Lower leg skin (tissue), 4 donors: Measurements from ENCODE around the gene B4GALT3. TPM values are rescaled to one million over a fixed set of nuclear protein-coding genes. Genes with fewer than 3 reads are reported as not detected.

Experiments
- DNase-seq, 2 donors: peaks; one replicate each; pipeline ENCODE4 v3.0.0-alpha.2; 2019; ENCODE audit warnings: low spot score in 2 of 2
- H3K4me3 ChIP-seq: fragments of 200-600 bp; sonication (generic); 2 replicates; pipeline ENCODE4 v1.5.1; 2017; ENCODE audit warnings: mild to moderate bottlenecking, low read depth; ENCODE audit not compliant: poor library complexity, severe bottlenecking
- CTCF ChIP-seq, 3 donors: fragments of 450-650 bp; IDR thresholded peaks; one replicate each; pipeline ENCODE4 v1.5.1; 2016; ENCODE audit warnings: antibody characterized with exemption in 3 of 3, mild to moderate bottlenecking in 3 of 3, moderate library complexity in 2 of 3
- POLR2A ChIP-seq, 2 donors: fragments of 450-650 bp; IDR thresholded peaks; one replicate each; pipeline ENCODE4 v1.6.1; 2016 to 2017; ENCODE audit warnings: antibody characterized with exemption in 2 of 2, mild to moderate bottlenecking in 1 of 2, moderate library complexity in 1 of 2
- WGBS, 2 donors: methylation state at CpG; one replicate each; pipeline ENCODE4 v1.1.5; 2018; 5-methylcytosine and 5-hydroxymethylcytosine counted together
- intact Hi-C: fragments of 100-400 bp; cut with DNase I; formaldehyde crosslinking; loops from one replicate; pipeline ENCODE4 v1.15.0; 2023; ENCODE audit warnings: low total_unique reads
- total RNA-seq, 4 donors: library from RNA; depleted of rRNA; stranded (reverse); fragments of >200 nt; gene quantifications; one replicate each; pipeline ENCODE4 v1.1.0, GENCODE V29; 2016

B4GALT3 gene
- total RNA-seq, 4 donors from 2014 or later = 40.9 to 49.9 (median 44.0) TPM

- intact Hi-C loops = no loop called here
- H3K4me3 ChIP-seq = peak within 1 kb of the TSS; percentile 98
- no peak for TF ChIP-seq CTCF (IDR thresholded peaks at IDR 0.05)
- TF ChIP-seq POLR2A (IDR thresholded peaks at IDR 0.05) = no peak
- DNase-seq = peak; percentile 91 to 99
- 1 to 3% methylated on average over 27 to 55 of the region's 60 CpGs for WGBS, 2 donors
Observed at GRCh38 chr1:161159087-161159912, 18.0 kb downstream of the B4GALT3 start, which contains the start of gene USP21. Gene USP21 (plus strand): TSS chr1:161159500. CDS start chr1:161160641, 1,141 bp downstream.

- 57 to 70% methylated on average over 9 of the region's 9 CpGs for WGBS, 2 donors
- no peak for DNase-seq
- no peak overlapping the region for H3K4me3 ChIP-seq
- intact Hi-C loops = no loop called here
- TF ChIP-seq CTCF (IDR thresholded peaks at IDR 0.05) (no peak), POLR2A (IDR thresholded peaks at IDR 0.05) (no peak)
Observed at GRCh38 chr1:161158316-161159010, 18.8 kb downstream of the B4GALT3 start.

- H3K4me3 ChIP-seq = no peak overlapping the region
- DNase-seq = no peak
- WGBS, 2 donors = 95 to 100% methylated on average over 1 of the region's 1 CpG
- TF ChIP-seq POLR2A (IDR thresholded peaks at IDR 0.05) (no peak), CTCF (IDR thresholded peaks at IDR 0.05) (no peak)
- intact Hi-C loops = no loop called here
Observed at GRCh38 chr1:161157867-161158266, 19.4 kb downstream of the B4GALT3 start.

- peak; percentile 83 to 95 for DNase-seq
- no peak for TF ChIP-seq CTCF (IDR thresholded peaks at IDR 0.05)
- no peak for TF ChIP-seq POLR2A (IDR thresholded peaks at IDR 0.05)
- H3K4me3 ChIP-seq = peak within 1 kb of the TSS; percentile 61
- intact Hi-C loops = no loop called here
- 1% methylated on average over 33 of the region's 33 CpGs for WGBS, 2 donors
Observed at GRCh38 chr1:161153682-161154337, 23.5 kb downstream of the B4GALT3 start, which contains the start of gene UFC1. Gene UFC1 (plus strand): TSS chr1:161153978. CDS start chr1:161153998, 20 bp downstream.

GRCh38 chr1:161153176-161153575 lies 24.1 kb downstream of the B4GALT3 start:
- WGBS, 2 donors = 21 to 24% methylated on average over 9 of the region's 9 CpGs
- intact Hi-C loops = no loop called here
- no peak for DNase-seq
- H3K4me3 ChIP-seq = no peak overlapping the region
- no peak for TF ChIP-seq CTCF (IDR thresholded peaks at IDR 0.05)
- TF ChIP-seq POLR2A (IDR thresholded peaks at IDR 0.05) = no peak
